ENCODE measurements around the gene ELN. TPM values are rescaled to one million over a fixed set of nuclear protein-coding genes. Genes with fewer than 3 reads are reported as not detected.

ELN gene
- total RNA-seq, 1 donor from 2014 or later, result not detected

GRCh38 chr7:74053589-74054186, 25.7 kb downstream of the ELN start:
- H3K27me3 Mint-ChIP-seq, result peaks cover 18% of the 10 kb centered on the region
- H3K4me3 Mint-ChIP-seq, result no peak overlapping the region
- ChIA-PET CTCF (no interaction called here), POLR2A (no interaction called here)
- no peaks in the 10 kb centered on the region for H3K36me3 Mint-ChIP-seq (ENCODE audit: low read depth)
- H3K4me1 Mint-ChIP-seq, result no peaks in the 10 kb centered on the region
- DNase-seq (no peak), ATAC-seq (ENCODE audit: low read depth) (no peak)
- H3K27ac Mint-ChIP-seq, result no peak overlapping the region
- no peak for TF ChIP-seq CTCF (IDR thresholded peaks at IDR 0.05)
- H3K9me3 Mint-ChIP-seq, result no peaks in the 10 kb centered on the region
- intact Hi-C loops (cut with micrococcal nuclease), result no loop called here

- ATAC-seq (ENCODE audit: low read depth), result no peak
These were observed 28.3 kb downstream of the ELN start for GRCh38 chr7:74056096-74056915.

GRCh38 chr7:74057216-74057925, 29.4 kb downstream of the ELN start:
- CTCF ChIA-PET, result no interaction called here
- Mint-ChIP-seq H3K9me3 (no peaks in the 10 kb centered on the region), H3K27ac (no peak overlapping the region), H3K36me3 (ENCODE audit: low read depth) (no peaks in the 10 kb centered on the region), H3K27me3 (peaks cover 18% of the 10 kb centered on the region), H3K4me3 (no peak overlapping the region), H3K4me1 (peaks cover 5% of the 10 kb centered on the region)
- ATAC-seq (ENCODE audit: low read depth) (no peak), DNase-seq (no peak)
- intact Hi-C loops (cut with micrococcal nuclease), result no loop called here
- POLR2A ChIA-PET, result no interaction called here
- no peak for TF ChIP-seq CTCF (IDR thresholded peaks at IDR 0.05)

More at GRCh38 chr7:74056096-74056915, 28.3 kb downstream of the ELN start:
- H3K9me3 Mint-ChIP-seq, result no peaks in the 10 kb centered on the region
- H3K27ac Mint-ChIP-seq, result no peak overlapping the region
- H3K36me3 Mint-ChIP-seq (ENCODE audit: low read depth), result no peaks in the 10 kb centered on the region
- H3K4me3 Mint-ChIP-seq, result no peak overlapping the region
- intact Hi-C loops (cut with micrococcal nuclease), result no loop called here
- TF ChIP-seq CTCF (IDR thresholded peaks at IDR 0.05), result no peak
- DNase-seq, result no peak
- H3K4me1 Mint-ChIP-seq, result no peaks in the 10 kb centered on the region
- CTCF ChIA-PET, result no interaction called here
- peaks cover 18% of the 10 kb centered on the region for H3K27me3 Mint-ChIP-seq
- POLR2A ChIA-PET, result no interaction called here

GRCh38 chr7:74057987-74058386, 30.0 kb downstream of the ELN start:
- TF ChIP-seq CTCF (IDR thresholded peaks at IDR 0.05), result no peak
- intact Hi-C loops (cut with micrococcal nuclease), result no loop called here
- Mint-ChIP-seq H3K9me3 (no peaks in the 10 kb centered on the region), H3K27me3 (peaks cover 18% of the 10 kb centered on the region), H3K36me3 (ENCODE audit: low read depth) (no peaks in the 10 kb centered on the region), H3K4me1 (peaks cover 5% of the 10 kb centered on the region), H3K4me3 (no peak overlapping the region), H3K27ac (no peak overlapping the region)
- POLR2A ChIA-PET, result no interaction called here
- DNase-seq, result no peak
- CTCF ChIA-PET, result no interaction called here
- ATAC-seq (ENCODE audit: low read depth), result no peak

- TF ChIP-seq CTCF (IDR thresholded peaks at IDR 0.05), result no peak
- H3K4me1 Mint-ChIP-seq, result peaks cover 5% of the 10 kb centered on the region
- CTCF ChIA-PET, result interaction anchor here (1.1 kb wide), 1 partner anchor 342 kb away, joined by 4 read pairs; no protein-coding TSS in a partner anchor
- H3K9me3 Mint-ChIP-seq, result no peaks in the 10 kb centered on the region
- no peak overlapping the region for H3K4me3 Mint-ChIP-seq
- DNase-seq (no peak), ATAC-seq (ENCODE audit: low read depth) (no peak)
- no peaks in the 10 kb centered on the region for H3K36me3 Mint-ChIP-seq (ENCODE audit: low read depth)
- H3K27me3 Mint-ChIP-seq, result peaks cover 18% of the 10 kb centered on the region
- POLR2A ChIA-PET, result no interaction called here
- intact Hi-C loops (cut with micrococcal nuclease), result no loop called here
- no peak overlapping the region for H3K27ac Mint-ChIP-seq
These were observed 30.5 kb downstream of the ELN start for GRCh38 chr7:74058486-74058885.
